Upper lobe of right lung (tissue), 1 donor: ENCODE data around the gene LPIN2. TPM values are rescaled to one million over a fixed set of nuclear protein-coding genes. Genes with fewer than 3 reads are reported as not detected.
A peak's percentile ranks its signal among the peaks of the same experiment; 100 is the strongest.
"Not testable (repeated sequence)": the region's sequence is repeated elsewhere in the genome, so short reads cannot be mapped to it uniquely, and the experiment has no call there.

Experiments
- ATAC-seq: fragments of 200-7000 bp; cut with Tn5 transposase; one replicate; pipeline ENCODE4 v1.9.1; 2020; ENCODE audit warnings: mild to moderate bottlenecking, moderate library complexity
- DNase-seq: peaks from one replicate; pipeline ENCODE4 v3.0.0-alpha.2; 2020
- H3K27ac ChIP-seq: fragments of 200-600 bp; one replicate; pipeline ENCODE4 v1.8.0; 2022
- H3K27me3 ChIP-seq: fragments of 200-600 bp; one replicate; pipeline ENCODE4 v1.8.0; 2022; ENCODE audit warnings: mild to moderate bottlenecking
- H3K36me3 ChIP-seq: fragments of 200-600 bp; one replicate; pipeline ENCODE4 v1.8.0; 2022
- H3K4me1 ChIP-seq: fragments of 200-600 bp; one replicate; pipeline ENCODE4 v1.8.0; 2022
- H3K4me3 ChIP-seq: fragments of 200-600 bp; one replicate; pipeline ENCODE4 v1.8.0; 2022; ENCODE audit warnings: mild to moderate bottlenecking
- H3K9me3 ChIP-seq: fragments of 200-600 bp; one replicate; pipeline ENCODE4 v1.8.0; 2022
- intact Hi-C: fragments of 100-400 bp; cut with DNase I; formaldehyde crosslinking; loops from one replicate; pipeline ENCODE4 v1.11.0; 2022
- total RNA-seq: library from RNA; stranded (reverse); fragmentation: NEBNext Ultra II Directional; extraction: Animal tissue kit (Norgen Biotek cat#: 25700); gene quantifications from one replicate; pipeline ENCODE4 v1.2.1, GENCODE V29; 2021
- TF ChIP-seq, protein P1 (sequence below): fragments of 200-600 bp; IDR thresholded peaks from one replicate; pipeline ENCODE4 v1.8.0; 2022; ENCODE audit warnings: antibody characterized with exemption
- donor health status: DM: no; HTN: yes; CAD: no; lungs with severe emphysema.

LPIN2 gene
- total RNA-seq, 1 donor from 2014 or later: 50.7 TPM

DNA sequence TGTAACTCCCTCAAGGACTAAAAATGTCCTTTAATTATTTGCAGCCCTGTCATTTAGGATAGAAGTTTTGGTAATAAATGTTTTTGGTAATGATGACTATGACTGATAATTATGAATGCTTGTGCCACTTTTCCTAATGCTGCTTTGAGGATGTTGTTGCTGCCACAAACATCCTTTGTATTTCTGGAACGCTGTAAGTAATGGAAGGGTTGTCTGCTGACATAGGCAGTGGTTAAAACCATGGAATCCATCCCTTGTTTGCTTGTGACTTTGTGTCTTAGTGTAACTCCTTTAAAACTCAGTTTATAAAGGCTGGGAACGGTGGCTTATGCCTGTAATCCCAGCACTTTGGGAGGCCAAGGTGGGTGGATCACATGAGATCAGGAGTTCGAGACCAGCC, 19.8 kb upstream of the LPIN2 start:
- no peaks in the 10 kb centered on the region for H3K36me3 ChIP-seq
- H3K9me3 ChIP-seq: no peaks in the 10 kb centered on the region
- intact Hi-C loops: no loop called here
- ATAC-seq (no peak), DNase-seq (no peak)
- no peaks in the 10 kb centered on the region for H3K27me3 ChIP-seq
- no peak overlapping the region for H3K27ac ChIP-seq
- no peak overlapping the region for H3K4me3 ChIP-seq
- H3K4me1 ChIP-seq: peaks cover 13% of the 10 kb centered on the region
- TF ChIP-seq, protein P1, sequence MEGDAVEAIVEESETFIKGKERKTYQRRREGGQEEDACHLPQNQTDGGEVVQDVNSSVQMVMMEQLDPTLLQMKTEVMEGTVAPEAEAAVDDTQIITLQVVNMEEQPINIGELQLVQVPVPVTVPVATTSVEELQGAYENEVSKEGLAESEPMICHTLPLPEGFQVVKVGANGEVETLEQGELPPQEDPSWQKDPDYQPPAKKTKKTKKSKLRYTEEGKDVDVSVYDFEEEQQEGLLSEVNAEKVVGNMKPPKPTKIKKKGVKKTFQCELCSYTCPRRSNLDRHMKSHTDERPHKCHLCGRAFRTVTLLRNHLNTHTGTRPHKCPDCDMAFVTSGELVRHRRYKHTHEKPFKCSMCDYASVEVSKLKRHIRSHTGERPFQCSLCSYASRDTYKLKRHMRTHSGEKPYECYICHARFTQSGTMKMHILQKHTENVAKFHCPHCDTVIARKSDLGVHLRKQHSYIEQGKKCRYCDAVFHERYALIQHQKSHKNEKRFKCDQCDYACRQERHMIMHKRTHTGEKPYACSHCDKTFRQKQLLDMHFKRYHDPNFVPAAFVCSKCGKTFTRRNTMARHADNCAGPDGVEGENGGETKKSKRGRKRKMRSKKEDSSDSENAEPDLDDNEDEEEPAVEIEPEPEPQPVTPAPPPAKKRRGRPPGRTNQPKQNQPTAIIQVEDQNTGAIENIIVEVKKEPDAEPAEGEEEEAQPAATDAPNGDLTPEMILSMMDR: no peak

DNA sequence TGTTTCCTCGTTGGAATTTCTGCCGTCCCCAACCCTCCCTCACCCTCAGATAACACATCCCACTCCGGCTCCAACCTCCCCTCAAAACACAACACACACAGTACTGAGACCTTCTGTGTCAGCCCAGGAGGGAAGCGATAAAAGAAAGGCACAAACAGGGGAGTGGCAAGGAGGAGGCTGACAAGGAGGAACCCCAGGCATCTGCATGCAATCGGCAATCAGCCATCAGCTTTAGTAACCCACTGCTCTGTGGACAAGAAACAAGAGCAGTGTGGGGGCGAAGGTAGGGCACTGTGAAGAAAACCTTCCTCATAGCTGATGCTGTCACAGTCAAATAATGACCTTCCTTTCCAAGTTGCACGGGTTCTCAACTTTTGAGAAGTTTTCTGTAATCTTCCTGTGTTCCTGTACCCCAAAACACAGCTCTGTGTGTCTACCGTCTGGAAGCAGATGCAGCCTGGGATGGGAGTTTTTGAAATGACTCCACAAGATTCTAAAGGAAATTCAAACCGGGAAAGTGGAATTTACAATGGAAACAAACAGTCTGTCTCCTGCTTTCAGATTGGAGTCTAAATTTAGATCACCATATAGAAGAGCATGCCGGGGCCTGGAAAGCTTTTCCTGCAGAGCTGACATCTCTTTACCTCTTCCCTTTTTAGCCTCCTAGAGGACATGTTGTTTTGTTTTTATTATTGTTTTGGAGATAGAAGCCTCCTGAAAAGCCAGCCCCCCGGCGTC, 16.4 kb upstream of the LPIN2 start:
- no peaks in the 10 kb centered on the region for H3K36me3 ChIP-seq
- peaks cover 9% of the 10 kb centered on the region for H3K4me1 ChIP-seq
- H3K27ac ChIP-seq: no peak overlapping the region
- no peaks in the 10 kb centered on the region for H3K27me3 ChIP-seq
- no peaks in the 10 kb centered on the region for H3K9me3 ChIP-seq
- ATAC-seq: peak; percentile 77
- DNase-seq: no peak
- intact Hi-C loops: no loop called here
- no peak overlapping the region for H3K4me3 ChIP-seq
- TF ChIP-seq, protein P1: no peak

DNA sequence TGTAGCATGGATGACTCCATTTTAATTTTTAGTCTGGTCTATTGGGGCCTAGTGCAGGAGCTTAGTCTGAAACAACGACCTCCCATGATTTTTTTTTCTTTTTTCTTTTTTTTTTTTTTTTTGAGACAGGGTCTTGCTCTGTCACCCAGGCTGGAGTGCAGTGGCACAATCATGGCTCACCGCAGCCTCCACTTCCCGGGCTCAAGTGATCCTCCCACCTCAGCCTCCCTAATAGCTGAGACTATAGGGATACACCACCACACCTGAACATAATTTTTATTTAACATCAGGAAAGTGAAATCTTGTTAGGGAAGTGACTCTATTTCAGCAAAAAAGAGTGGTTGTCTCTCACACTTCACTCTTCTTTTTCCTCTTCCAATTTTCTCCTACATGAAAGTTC, 15.2 kb upstream of the LPIN2 start:
- not testable (repeated sequence) for H3K27ac ChIP-seq, ATAC-seq

DNA sequence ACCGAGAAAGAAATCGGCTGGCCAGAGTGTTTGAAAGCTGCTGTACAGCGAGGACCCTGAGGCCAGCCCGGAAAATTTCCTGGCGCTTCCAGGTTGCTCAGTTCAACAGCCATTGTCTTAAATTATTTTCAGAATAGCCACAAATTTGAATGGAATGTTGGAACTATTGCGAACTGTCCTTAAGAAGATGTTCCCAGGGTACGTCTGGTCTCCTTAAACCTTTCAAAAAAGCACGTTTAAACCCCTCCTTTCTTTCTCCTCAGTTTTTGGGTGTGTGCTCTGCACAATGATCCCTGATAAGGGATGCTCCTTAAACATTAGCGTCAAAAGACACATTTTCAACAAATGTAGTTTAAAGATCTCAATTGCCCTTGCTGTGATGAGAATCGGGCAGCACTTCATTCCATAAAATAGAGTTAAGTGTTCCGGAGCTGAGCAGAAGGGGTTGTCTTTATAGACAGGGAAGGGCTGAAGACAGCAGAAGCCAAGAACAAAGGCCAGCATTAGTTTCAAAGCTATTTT, 14.5 kb upstream of the LPIN2 start:
- peaks cover 9% of the 10 kb centered on the region for H3K4me1 ChIP-seq
- no peak for ATAC-seq
- intact Hi-C loops: no loop called here
- no peaks in the 10 kb centered on the region for H3K36me3 ChIP-seq
- H3K4me3 ChIP-seq: no peak overlapping the region
- H3K9me3 ChIP-seq: no peaks in the 10 kb centered on the region
- TF ChIP-seq, protein P1: no peak
- no peak overlapping the region for H3K27ac ChIP-seq
- H3K27me3 ChIP-seq: no peaks in the 10 kb centered on the region
- DNase-seq: no peak

More for the DNA sequence above, 15.2 kb upstream of the LPIN2 start:
- DNase-seq, H3K9me3 ChIP-seq, H3K36me3 ChIP-seq, H3K4me1 ChIP-seq, H3K27me3 ChIP-seq, H3K4me3 ChIP-seq, intact Hi-C loops: not testable (repeated sequence)

DNA sequence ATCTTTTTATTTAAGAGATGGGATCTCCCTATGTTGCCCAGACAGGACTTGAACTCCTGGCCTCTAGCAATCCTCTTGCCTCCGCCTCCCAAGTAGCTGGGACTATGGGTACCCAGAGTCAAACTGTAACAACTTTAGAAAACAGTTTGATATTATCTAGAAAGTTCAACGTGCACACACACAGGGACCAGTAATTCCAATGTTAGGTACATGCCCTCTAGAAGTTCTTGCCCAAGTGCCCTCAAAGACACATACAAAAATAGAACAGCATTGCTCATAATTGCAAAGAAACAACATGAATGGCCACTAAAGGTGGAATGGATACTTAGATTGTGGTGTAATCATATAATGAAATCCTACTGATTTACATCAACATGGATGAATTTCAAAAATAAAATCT, 12.6 kb upstream of the LPIN2 start:
- ATAC-seq: peak; percentile 51
- no peaks in the 10 kb centered on the region for H3K36me3 ChIP-seq
- no peaks in the 10 kb centered on the region for H3K27me3 ChIP-seq
- intact Hi-C loops: no loop called here
- TF ChIP-seq, protein P1: no peak
- no peaks in the 10 kb centered on the region for H3K9me3 ChIP-seq
- H3K4me3 ChIP-seq: no peak overlapping the region
- H3K4me1 ChIP-seq: peaks cover 9% of the 10 kb centered on the region
- no peak overlapping the region for H3K27ac ChIP-seq
- no peak for DNase-seq

DNA sequence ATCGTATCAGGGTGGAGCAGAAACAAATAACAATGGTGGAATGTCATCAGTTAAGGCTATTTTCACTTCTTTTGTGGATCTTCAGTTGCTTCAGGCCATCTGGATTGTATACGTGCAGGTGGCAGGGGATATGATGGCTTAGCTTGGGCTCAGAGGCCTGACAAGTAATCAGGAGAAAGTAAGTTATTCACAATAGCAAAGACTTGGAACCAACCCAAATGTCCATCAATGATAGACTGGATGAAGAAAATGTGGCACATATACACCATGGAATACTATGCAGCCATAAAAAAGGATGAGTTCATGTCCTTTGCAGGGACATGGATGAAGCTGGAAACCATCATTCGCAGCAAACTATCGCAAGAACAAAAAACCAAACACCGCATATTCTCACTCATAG, 10.7 kb upstream of the LPIN2 start:
- H3K27ac ChIP-seq, ATAC-seq, H3K27me3 ChIP-seq, intact Hi-C loops, H3K4me3 ChIP-seq, DNase-seq, H3K4me1 ChIP-seq, H3K36me3 ChIP-seq, H3K9me3 ChIP-seq: not testable (repeated sequence)
